Measurements from ENCODE around the gene SLC4A2.

Gene SLC4A2

GRCh38 chr7:151081170-151082101 is 22.0 kb downstream of the SLC4A2 start:
- DNase-seq (ENCODE audit: low spot score) = no peak

- DNase-seq (ENCODE audit: low spot score) = no peak
Observed at GRCh38 chr7:151082141-151083070, 23.0 kb downstream of the SLC4A2 start.

GRCh38 chr7:151083071-151083823 is 23.9 kb downstream of the SLC4A2 start, which contains the start of gene TMUB1:
Gene TMUB1, minus strand, starts transcription at chr7:151083493. Its CDS starts 930 bp downstream, at chr7:151082563.
- peak; percentile 79 for DNase-seq (ENCODE audit: low spot score)

- DNase-seq (ENCODE audit: low spot score) = no peak
Observed at GRCh38 chr7:151083824-151084160, 24.4 kb downstream of the SLC4A2 start.

GRCh38 chr7:151085329-151085690 is 25.9 kb downstream of the SLC4A2 start:
- DNase-seq (ENCODE audit: low spot score) = no peak

- DNase-seq (ENCODE audit: low spot score) = peak; percentile 42
Observed at GRCh38 chr7:151085691-151086620, 26.6 kb downstream of the SLC4A2 start, which contains the start of gene AGAP3. Gene AGAP3, plus strand, starts transcription at chr7:151086475. Its CDS starts 267 bp downstream, at chr7:151086742.

GRCh38 chr7:151086802-151087244 is 27.4 kb downstream of the SLC4A2 start:
- DNase-seq (ENCODE audit: low spot score) = no peak

GRCh38 chr7:151087245-151088018 is 28.0 kb downstream of the SLC4A2 start:
- no peak for DNase-seq (ENCODE audit: low spot score)

GRCh38 chr7:151088019-151088855 is 28.8 kb downstream of the SLC4A2 start:
- DNase-seq (ENCODE audit: low spot score) = no peak

GRCh38 chr7:151088856-151089699 is 29.7 kb downstream of the SLC4A2 start:
- no peak for DNase-seq (ENCODE audit: low spot score)

GRCh38 chr7:151089893-151090730 is 30.7 kb downstream of the SLC4A2 start:
- DNase-seq (ENCODE audit: low spot score) = no peak

GRCh38 chr7:151091003-151091402 is 31.6 kb downstream of the SLC4A2 start:
- DNase-seq (ENCODE audit: low spot score) = no peak

GRCh38 chr7:151091431-151091830 is 32.0 kb downstream of the SLC4A2 start:
- DNase-seq (ENCODE audit: low spot score) = no peak

GRCh38 chr7:151091988-151092387 is 32.6 kb downstream of the SLC4A2 start:
- DNase-seq (ENCODE audit: low spot score) = no peak

- no peak for DNase-seq (ENCODE audit: low spot score)
Observed at GRCh38 chr7:151093748-151094147, 34.4 kb downstream of the SLC4A2 start.

GRCh38 chr7:151094675-151095074 is 35.3 kb downstream of the SLC4A2 start:
- no peak for DNase-seq (ENCODE audit: low spot score)

Data from CD4-positive, alpha-beta T cell treated with Interleukin-6 at 100 ng/mL for 8 hours (primary cell).